MM.1S (cell line): Measurements from ENCODE around the gene RNF138.

Experiments used
- DNase-seq: peaks from one replicate; pipeline ENCODE4 v3.0.0-alpha.2; 2015
- H2AFZ ChIP-seq: fragments of 300-600 bp; sonication (generic); 2 replicates; pipeline ENCODE4 v1.6.0; 2016; ENCODE audit warnings: antibody characterized with exemption, low read length
- H3F3A ChIP-seq: fragments of 300-600 bp; sonication (generic); 2 replicates; pipeline ENCODE4 v1.6.1; 2016; ENCODE audit warnings: mild to moderate bottlenecking, antibody characterized with exemption, low read length, moderate library complexity, mixed read lengths; ENCODE audit not compliant: insufficient read depth
- H3K27ac ChIP-seq: fragments of 300-600 bp; sonication (generic); 2 replicates; pipeline ENCODE4 v1.5.1; 2016; ENCODE audit warnings: mild to moderate bottlenecking, low read length
- H3K27me3 ChIP-seq: fragments of 300-600 bp; sonication (generic); replicated peaks from 2 replicates; pipeline ENCODE4 v1.6.0; 2016; ENCODE audit warnings: low read length; ENCODE audit not compliant: insufficient read depth
- H3K36me3 ChIP-seq: fragments of 300-600 bp; sonication (generic); replicated peaks from 2 replicates; pipeline ENCODE4 v1.6.1; 2016; ENCODE audit warnings: mild to moderate bottlenecking, low read length, mixed read lengths; ENCODE audit not compliant: insufficient read depth
- H3K4me1 ChIP-seq: fragments of 300-600 bp; sonication (generic); 2 replicates; pipeline ENCODE4 v1.6.1; 2016; ENCODE audit warnings: low read length, mixed read lengths
- H3K4me2 ChIP-seq: fragments of 300-600 bp; sonication (generic); 2 replicates; pipeline ENCODE4 v1.6.0; 2016; ENCODE audit warnings: low read depth, low read length
- H3K4me3 ChIP-seq: fragments of 300-600 bp; sonication (generic); 2 replicates; pipeline ENCODE4 v1.5.1; 2016; ENCODE audit warnings: low read length, mixed read lengths
- H3K79me2 ChIP-seq: fragments of 300-600 bp; sonication (generic); 2 replicates; pipeline ENCODE4 v1.6.1; 2016; ENCODE audit warnings: mixed run types, low read length, mixed read lengths
- H3K9ac ChIP-seq: fragments of 300-600 bp; sonication (generic); 2 replicates; pipeline ENCODE4 v1.6.1; 2016; ENCODE audit warnings: low read length, mixed read lengths
- H3K9me2 ChIP-seq: fragments of 300-600 bp; sonication (generic); replicated peaks from 2 replicates; pipeline ENCODE4 v1.6.1; 2016; ENCODE audit warnings: mild to moderate bottlenecking, low read length, mixed read lengths; ENCODE audit not compliant: insufficient read depth
- H3K9me3 ChIP-seq: fragments of 300-600 bp; sonication (generic); replicated peaks from 2 replicates; pipeline ENCODE4 v1.6.1; 2016; ENCODE audit warnings: mild to moderate bottlenecking, low read length, mixed read lengths; ENCODE audit not compliant: insufficient read depth
- H4K20me1 ChIP-seq: fragments of 300-600 bp; sonication (generic); 2 replicates; pipeline ENCODE4 v1.6.1; 2016; ENCODE audit warnings: mild to moderate bottlenecking, low read length, moderate library complexity, mixed read lengths; ENCODE audit not compliant: insufficient read depth
- CTCF ChIP-seq: fragments of 300-600 bp; sonication (generic); IDR thresholded peaks from 2 replicates; pipeline ENCODE4 v1.5.1; 2016; ENCODE audit warnings: antibody characterized with exemption, low read length, mixed read lengths
- EZH2 ChIP-seq: fragments of 300-600 bp; sonication (generic); optimal IDR thresholded peaks from 2 replicates; pipeline ENCODE3; 2017; ENCODE audit warnings: low read depth, mild to moderate bottlenecking, antibody characterized with exemption, low read length, mixed read lengths
- EZH2phosphoT487 ChIP-seq: fragments of 300-600 bp; sonication (generic); IDR thresholded peaks from 2 replicates; pipeline ENCODE4 v1.6.1; 2018; ENCODE audit warnings: antibody characterized with exemption, low read length

RNF138 gene

GRCh38 chr18:32167980-32168730 lies 76.5 kb downstream of the RNF138 start:
- TF ChIP-seq EZH2phosphoT487 (no peak), CTCF (no peak), EZH2 (no peak)
- Histone ChIP-seq H3K79me2 (no peaks in the 10 kb centered on the region), H2AFZ (no peak overlapping the region), H3K4me1 (no peaks in the 10 kb centered on the region), H3K9ac (no peak overlapping the region), H3K36me3 (no peaks in the 10 kb centered on the region), H4K20me1 (no peaks in the 10 kb centered on the region), H3K4me2 (no peak overlapping the region), H3K27me3 (no peaks in the 10 kb centered on the region), H3F3A (no peaks in the 10 kb centered on the region), H3K27ac (no peak overlapping the region), H3K4me3 (no peak overlapping the region), H3K9me3 (no peaks in the 10 kb centered on the region), H3K9me2 (no peaks in the 10 kb centered on the region)
- DNase-seq: no peak

GRCh38 chr18:32173654-32174053 lies 82.0 kb downstream of the RNF138 start:
- no peak overlapping the region for H3K27ac ChIP-seq
- no peaks in the 10 kb centered on the region for H3K36me3 ChIP-seq
- no peak for DNase-seq
- no peaks in the 10 kb centered on the region for H3K27me3 ChIP-seq
- H2AFZ ChIP-seq: no peak overlapping the region
- no peaks in the 10 kb centered on the region for H4K20me1 ChIP-seq
- no peaks in the 10 kb centered on the region for H3K4me1 ChIP-seq
- TF ChIP-seq CTCF (no peak), EZH2phosphoT487 (no peak), EZH2 (no peak)
- no peaks in the 10 kb centered on the region for H3K9me2 ChIP-seq
- no peaks in the 10 kb centered on the region for H3K9me3 ChIP-seq
- H3K4me2 ChIP-seq: no peak overlapping the region
- no peaks in the 10 kb centered on the region for H3F3A ChIP-seq
- no peak overlapping the region for H3K9ac ChIP-seq
- no peak overlapping the region for H3K4me3 ChIP-seq
- H3K79me2 ChIP-seq: no peaks in the 10 kb centered on the region

GRCh38 chr18:32174719-32175118 lies 83.0 kb downstream of the RNF138 start:
- H3K9me3 ChIP-seq: no peaks in the 10 kb centered on the region
- no peaks in the 10 kb centered on the region for H3K36me3 ChIP-seq
- H3K4me3 ChIP-seq: no peak overlapping the region
- H3K9me2 ChIP-seq: no peaks in the 10 kb centered on the region
- no peak overlapping the region for H3K9ac ChIP-seq
- H2AFZ ChIP-seq: no peak overlapping the region
- no peak overlapping the region for H3K27ac ChIP-seq
- TF ChIP-seq EZH2phosphoT487 (no peak), CTCF (no peak), EZH2 (no peak)
- no peaks in the 10 kb centered on the region for H4K20me1 ChIP-seq
- no peak for DNase-seq
- no peaks in the 10 kb centered on the region for H3F3A ChIP-seq
- no peaks in the 10 kb centered on the region for H3K27me3 ChIP-seq
- no peaks in the 10 kb centered on the region for H3K79me2 ChIP-seq
- H3K4me1 ChIP-seq: no peaks in the 10 kb centered on the region
- no peak overlapping the region for H3K4me2 ChIP-seq
